CD4-positive, alpha-beta T cell treated with Interleukin-15 for 4 hours (primary cell): ENCODE results near the gene ELMO1.

Experiments used
- DNase-seq: peaks from one replicate; pipeline ENCODE4 v3.0.0-alpha.2; 2020; ENCODE audit warnings: low spot score

ELMO1 gene

DNA sequence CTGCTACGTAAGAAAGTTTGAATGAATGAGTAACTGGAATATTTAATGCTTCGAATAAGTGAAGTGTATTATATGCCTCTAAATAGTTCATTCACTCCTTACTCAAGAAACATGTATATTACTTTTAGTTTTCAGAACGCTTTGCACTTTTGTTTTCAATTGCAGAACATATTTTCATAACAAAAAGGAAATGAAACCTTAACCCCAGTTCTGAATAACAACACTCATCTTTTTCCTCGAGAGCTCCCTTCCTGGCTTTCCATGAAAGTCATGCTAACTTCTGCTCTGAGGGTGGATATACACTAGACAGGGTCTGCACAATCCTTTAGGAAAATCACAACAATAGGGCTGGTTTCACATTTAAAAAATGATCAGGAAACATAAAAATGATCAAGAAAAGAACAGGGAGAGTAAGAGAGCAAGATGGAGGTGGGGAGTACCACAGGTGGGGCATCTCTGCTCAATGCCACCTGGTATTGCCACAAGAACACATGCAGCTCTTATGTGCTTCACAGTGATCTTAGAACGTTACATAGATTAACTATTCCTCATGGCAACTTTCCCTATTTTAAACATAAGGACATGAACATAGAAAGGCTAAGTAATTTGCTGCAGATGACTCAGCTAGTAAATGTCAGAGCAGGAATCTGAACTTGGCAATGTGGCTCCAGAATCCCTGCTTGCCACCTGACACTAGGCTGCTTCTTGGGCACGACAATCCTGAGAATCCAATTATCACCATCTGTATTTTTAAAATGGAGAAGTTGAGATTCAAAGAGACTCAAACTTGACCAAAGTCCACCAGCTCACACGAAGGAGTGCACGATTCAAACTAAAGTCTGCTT lies 504.9 kb downstream of the ELMO1 start:
- no peak for DNase-seq

- DNase-seq, result no peak
Observed at GRCh38 chr7:36942955-36943354, 505.7 kb downstream of the ELMO1 start.

DNA sequence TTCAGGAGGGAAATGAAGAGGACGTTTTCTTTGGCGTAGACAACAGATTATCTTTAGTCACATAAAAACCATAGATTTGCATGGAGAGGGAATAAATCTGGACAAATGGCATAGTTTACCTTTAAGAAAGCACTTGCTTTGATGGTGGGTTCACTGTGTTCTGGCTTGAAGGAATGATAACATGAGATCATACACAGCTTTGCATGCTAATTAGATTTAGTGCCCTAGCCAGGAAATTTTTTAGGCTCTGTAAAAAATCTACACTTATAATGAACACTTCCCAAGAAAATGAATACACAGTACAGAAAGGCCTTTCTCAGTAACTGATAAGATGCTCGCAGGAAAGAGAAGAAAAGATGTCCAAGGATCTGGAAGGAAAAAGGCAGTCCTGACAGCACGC lies 506.1 kb downstream of the ELMO1 start:
- no peak for DNase-seq

- no peak for DNase-seq
Observed at GRCh38 chr7:36942025-36942424, 506.6 kb downstream of the ELMO1 start.

GRCh38 chr7:36941359-36941758 lies 507.3 kb downstream of the ELMO1 start:
- no peak for DNase-seq

- DNase-seq, result no peak
Observed at GRCh38 chr7:36939816-36940215, 508.8 kb downstream of the ELMO1 start.

DNA sequence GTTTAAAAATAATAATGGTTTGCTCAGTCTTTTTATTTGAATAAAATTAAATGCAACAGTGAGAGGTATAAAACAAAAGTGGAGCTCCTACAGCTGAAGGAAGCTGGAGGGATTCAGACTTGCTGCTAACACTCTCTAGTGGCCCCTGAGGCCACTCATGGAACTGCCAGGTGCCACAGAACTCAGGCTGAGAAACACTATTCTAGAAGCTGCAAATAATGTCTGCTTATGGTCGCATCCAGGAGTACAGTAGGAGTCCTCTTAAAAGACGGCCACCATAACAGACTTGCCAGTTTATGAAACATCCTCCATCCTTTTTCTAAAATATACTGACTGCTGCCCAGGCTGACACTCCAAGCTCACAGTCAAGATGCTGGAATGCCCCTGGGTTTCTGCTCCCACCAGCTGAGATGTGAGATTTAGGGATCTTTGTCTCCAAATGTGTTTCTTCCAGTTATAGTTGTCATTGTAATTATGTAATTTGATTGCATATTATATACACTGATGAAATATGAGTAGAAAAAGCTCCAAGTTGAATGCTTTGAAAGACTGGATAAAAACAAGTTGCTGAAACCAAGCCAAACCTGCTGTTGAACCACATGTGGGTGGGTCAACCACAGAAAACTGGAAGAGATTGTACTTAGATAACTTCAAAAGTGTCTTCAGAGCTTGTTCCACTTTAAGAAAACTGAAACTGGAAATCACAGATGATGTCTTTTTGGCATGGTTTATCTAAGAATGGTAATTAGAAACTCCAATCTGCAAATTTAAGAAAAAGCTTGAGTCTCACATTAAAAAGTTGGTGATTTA lies 510.7 kb downstream of the ELMO1 start:
- DNase-seq, result no peak

GRCh38 chr7:36931892-36932291 lies 516.8 kb downstream of the ELMO1 start:
- DNase-seq, result no peak

GRCh38 chr7:36929791-36930190 lies 518.9 kb downstream of the ELMO1 start:
- DNase-seq, result no peak

GRCh38 chr7:36928718-36929117 lies 519.9 kb downstream of the ELMO1 start:
- no peak for DNase-seq

GRCh38 chr7:36928311-36928710 lies 520.4 kb downstream of the ELMO1 start:
- DNase-seq, result no peak

GRCh38 chr7:36925691-36926090 lies 523.0 kb downstream of the ELMO1 start:
- no peak for DNase-seq

GRCh38 chr7:36925207-36925606 lies 523.5 kb downstream of the ELMO1 start:
- no peak for DNase-seq

DNA sequence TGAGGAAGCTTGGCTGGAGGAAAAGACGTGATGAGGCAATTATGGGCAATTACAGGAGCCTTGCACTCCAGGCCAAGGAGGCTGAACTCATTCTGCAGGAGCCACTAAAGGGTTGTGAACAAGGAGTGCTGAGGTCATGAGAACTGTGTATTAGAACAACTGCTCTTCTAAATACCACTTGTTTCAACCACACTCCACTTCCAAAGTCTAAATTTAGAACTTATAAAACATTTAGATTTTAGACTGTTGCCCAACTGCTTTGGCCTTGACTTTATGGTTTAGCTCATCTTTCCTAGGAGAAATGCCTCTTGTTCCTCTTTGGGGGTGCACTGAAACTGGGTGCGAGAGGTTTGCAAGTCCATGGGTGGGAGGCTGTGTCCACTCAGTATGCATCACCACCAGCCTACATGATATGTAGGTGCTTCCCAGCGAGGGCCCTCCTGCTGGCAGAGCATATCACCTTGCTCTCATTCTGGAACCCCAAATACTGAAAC lies 524.7 kb downstream of the ELMO1 start:
- DNase-seq, result no peak

GRCh38 chr7:36923185-36923584 lies 525.5 kb downstream of the ELMO1 start:
- DNase-seq, result no peak

GRCh38 chr7:36920433-36920832 lies 528.2 kb downstream of the ELMO1 start:
- DNase-seq, result no peak

- no peak for DNase-seq
Observed at GRCh38 chr7:36919738-36920137, 528.9 kb downstream of the ELMO1 start.

DNA sequence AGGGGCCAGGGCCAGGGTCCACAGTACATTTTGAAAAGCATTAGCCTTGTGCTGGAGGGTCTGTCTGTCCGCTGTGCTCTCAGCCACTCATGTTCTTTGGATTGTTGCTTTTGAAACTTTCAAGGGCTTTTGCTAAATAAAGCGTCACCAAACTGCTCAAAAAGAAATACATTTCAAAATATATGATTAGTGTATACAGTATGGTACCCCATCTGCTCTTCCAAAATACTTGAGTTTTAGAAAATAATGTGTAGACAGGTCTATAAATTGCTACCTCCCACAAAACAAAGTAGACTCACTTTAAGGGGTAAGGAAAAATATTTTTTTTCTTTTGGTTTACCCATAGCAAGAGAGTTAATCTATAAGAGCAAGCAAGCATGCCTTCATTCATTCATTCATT lies 530.1 kb downstream of the ELMO1 start:
- DNase-seq, result no peak

DNA sequence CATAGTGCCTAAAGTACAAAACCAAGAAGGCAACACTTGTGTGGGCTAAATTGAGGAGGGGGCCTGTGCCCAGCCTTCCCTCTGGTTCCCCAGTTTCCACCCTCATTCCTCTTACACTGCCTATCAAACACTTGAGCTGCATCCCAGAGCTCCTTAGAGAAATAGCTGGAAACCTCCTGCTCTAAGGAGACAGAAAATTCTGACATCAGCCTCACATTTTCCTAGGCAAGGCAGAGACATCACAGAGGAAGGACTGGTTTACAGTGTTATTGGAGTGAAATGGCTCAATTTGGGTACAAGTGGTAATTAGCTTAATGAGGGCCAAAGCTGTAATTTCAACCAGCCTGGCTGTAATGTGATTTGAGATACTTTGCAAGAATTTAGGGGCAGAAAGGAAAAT lies 532.0 kb downstream of the ELMO1 start:
- no peak for DNase-seq

DNA sequence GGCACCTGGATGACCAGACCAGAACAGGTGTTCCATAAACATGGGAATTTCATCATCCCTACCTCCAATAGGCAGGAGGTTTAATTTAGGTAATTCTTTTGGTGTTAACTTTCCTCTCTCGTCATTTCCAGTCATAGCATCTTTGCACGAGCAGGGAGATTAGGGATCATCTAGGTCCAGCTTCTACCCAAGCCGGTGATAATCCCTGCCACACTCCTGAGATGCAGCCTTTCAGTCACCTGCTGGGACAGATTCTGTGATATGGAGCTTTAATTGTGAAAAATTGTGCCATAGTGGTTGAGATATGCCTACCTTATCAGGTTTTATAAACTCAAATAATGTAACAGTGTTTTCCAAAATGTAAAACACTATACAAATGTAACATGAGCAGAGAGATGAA lies 532.5 kb downstream of the ELMO1 start:
- DNase-seq, result no peak

GRCh38 chr7:36911788-36912187 lies 536.9 kb downstream of the ELMO1 start:
- no peak for DNase-seq

- DNase-seq, result no peak
Observed at GRCh38 chr7:36910859-36911258, 537.8 kb downstream of the ELMO1 start.

GRCh38 chr7:36910401-36910800 lies 538.3 kb downstream of the ELMO1 start:
- DNase-seq, result no peak
